C4-2B (cell line): ENCODE results near the gene AGAP1.

Source experiments
- H3K27ac ChIP-seq: fragments of 450-650 bp; 2 replicates; pipeline ENCODE4 v1.5.1; 2017
- CTCF ChIP-seq: fragments of 450-650 bp; conservative IDR thresholded peaks from 2 replicates; pipeline ENCODE4 v1.5.1; 2017; ENCODE audit warnings: mild to moderate bottlenecking
- ZFX ChIP-seq: fragments of 450-650 bp; IDR thresholded peaks from 2 replicates; pipeline ENCODE4 v1.6.1; 2017

Gene AGAP1

GRCh38 chr2:235614900-235615712 is 121.3 kb downstream of the AGAP1 start:
- H3K27ac ChIP-seq, result no peak overlapping the region
- TF ChIP-seq ZFX, result no peak
- TF ChIP-seq CTCF, result no peak

GRCh38 chr2:235616885-235617284 is 123.0 kb downstream of the AGAP1 start:
- TF ChIP-seq CTCF, result no peak
- TF ChIP-seq ZFX, result no peak
- H3K27ac ChIP-seq, result no peak overlapping the region

GRCh38 chr2:235618039-235618438 is 124.2 kb downstream of the AGAP1 start:
- H3K27ac ChIP-seq, result no peak overlapping the region
- no peak for TF ChIP-seq CTCF
- no peak for TF ChIP-seq ZFX

GRCh38 chr2:235619544-235619943 is 125.7 kb downstream of the AGAP1 start:
- no peak for TF ChIP-seq CTCF
- TF ChIP-seq ZFX, result no peak

GRCh38 chr2:235621736-235622135 is 127.9 kb downstream of the AGAP1 start:
- TF ChIP-seq CTCF, result no peak
- TF ChIP-seq ZFX, result no peak

More at GRCh38 chr2:235619544-235619943, 125.7 kb downstream of the AGAP1 start:
- H3K27ac ChIP-seq, result no peak overlapping the region

GRCh38 chr2:235623111-235623510 is 129.3 kb downstream of the AGAP1 start:
- TF ChIP-seq CTCF (no peak), ZFX (no peak)
- no peak overlapping the region for H3K27ac ChIP-seq

More at GRCh38 chr2:235621736-235622135, 127.9 kb downstream of the AGAP1 start:
- H3K27ac ChIP-seq, result no peak overlapping the region

GRCh38 chr2:235623752-235624151 is 129.9 kb downstream of the AGAP1 start:
- no peak for TF ChIP-seq CTCF
- TF ChIP-seq ZFX, result no peak
- H3K27ac ChIP-seq, result no peak overlapping the region
